K562 (cell line): ENCODE results near the gene MYO15B. TPM values are rescaled to one million over a fixed set of nuclear protein-coding genes. Genes with fewer than 3 reads are reported as not detected.

Source experiments
- ATAC-seq: fragments of 200-7000 bp; cut with Tn5 transposase; 3 replicates; pipeline ENCODE4 v1.9.1; 2020; ENCODE audit warnings: moderate library complexity
- BruUV-seq: library from RNA; stranded (reverse); fragments of 400-500 nt; replicated peaks from 2 replicates; lab custom pipeline; 2021; lab: Mats Ljungman, UMichigan
- CTCF ChIA-PET: fragments of 300-600 bp; formaldehyde crosslinking; extraction: SDS; loops from one replicate; lab custom pipeline; 2021; ENCODE audit warnings: low intra/inter-chr PET ratio; lab: Yijun Ruan, JAX
- POLR2A ChIA-PET: fragments of 300-600, 350-650 bp; sonication (Branson Sonifier 250); formaldehyde crosslinking; extraction: SDS; loops from one replicate; lab custom pipeline; 2021; ENCODE audit warnings: antibody characterized with exemption, inconsistent platforms; lab: Yijun Ruan, JAX
- DNase-seq, 4 experiments: peaks; one replicate each; pipeline versions ENCODE4 v3.0.0 to v3.0.0-alpha.2; 2011 to 2018; ENCODE audit warnings: low spot score in 3 of 4, mixed read lengths in 3 of 4; ENCODE audit errors: extremely low read depth in 1 of 4
- FAIRE-seq: peaks from 2 replicates; lab custom pipeline; 2011; peaks lifted over from hg19 to GRCh38; lab: Jason Lieb, UNC
- H2AFZ ChIP-seq: 2 replicates; pipeline ENCODE4 v1.6.0; 2011; ENCODE audit warnings: low read depth, low read length, control low read depth, inconsistent platforms
- H3K27ac ChIP-seq: fragments of 200-600 bp; 3 replicates; pipeline ENCODE4 v1.8.0; 2011; ENCODE audit warnings: low read depth, mild to moderate bottlenecking, control low read depth, inconsistent platforms, low read length, moderate library complexity, mixed read lengths; ENCODE audit errors: extremely low read depth
- H3K27me3 ChIP-seq, 2 experiments: fragments of 300-600 bp in 1 of 2; 2 replicates in 1 of 2; 3 replicates in 1 of 2; pipeline versions ENCODE4 v1.6.0 to v1.8.0; 2011; ENCODE audit warnings: inconsistent platforms in 2 of 2, low read length in 2 of 2, mild to moderate bottlenecking in 1 of 2, mixed read lengths in 1 of 2, moderate library complexity in 1 of 2; ENCODE audit not compliant: control insufficient read depth in 2 of 2, insufficient read depth in 2 of 2
- H3K36me3 ChIP-seq: fragments of 300-600 bp; 3 replicates; pipeline ENCODE4 v1.8.0; 2011; ENCODE audit warnings: mild to moderate bottlenecking, low read length, inconsistent platforms; ENCODE audit not compliant: control insufficient read depth, insufficient read depth
- H3K4me1 ChIP-seq, 2 experiments: fragments of 200-600 bp in 1 of 2; replicated peaks in 1 of 2; 2 replicates in 1 of 2; 3 replicates in 1 of 2; pipeline versions ENCODE4 v1.5.1 to v1.8.0; 2011; ENCODE audit warnings: inconsistent platforms in 2 of 2, low read length in 2 of 2, mild to moderate bottlenecking in 1 of 2, mixed read lengths in 1 of 2, moderate library complexity in 1 of 2; ENCODE audit not compliant: control insufficient read depth in 2 of 2, insufficient read depth in 2 of 2
- H3K4me2 ChIP-seq: 2 replicates; pipeline ENCODE4 v1.6.1; 2011; ENCODE audit warnings: low read length, control low read depth, inconsistent platforms, mixed read lengths; ENCODE audit not compliant: insufficient read depth
- H3K4me3 ChIP-seq: fragments of 200-600 bp; sonication (generic), shearing (Covaris generic); 2 replicates; pipeline ENCODE4 v1.5.1; 2016; ENCODE audit warnings: control low read depth, inconsistent platforms
- H3K79me2 ChIP-seq: fragments of 200-600 bp; 3 replicates; pipeline ENCODE4 v1.8.0; 2011; ENCODE audit warnings: low read length, inconsistent platforms; ENCODE audit not compliant: control insufficient read depth, insufficient read depth
- H3K9ac ChIP-seq, 2 experiments: 2 replicates each; pipeline versions ENCODE4 v1.6.0 to v1.6.1; 2011; ENCODE audit warnings: low read depth in 2 of 2, low read length in 2 of 2, control low read depth in 1 of 2, inconsistent platforms in 1 of 2, mild to moderate bottlenecking in 1 of 2, mixed read lengths in 1 of 2; ENCODE audit not compliant: insufficient read depth in 1 of 2
- H3K9me1 ChIP-seq: one replicate; pipeline ENCODE4 v1.6.0; 2011; ENCODE audit warnings: inconsistent platforms, mild to moderate bottlenecking, low read length, moderate library complexity; ENCODE audit not compliant: control insufficient read depth, insufficient read depth
- H3K9me3 ChIP-seq: replicated peaks from 2 replicates; pipeline ENCODE4 v1.5.1; 2011; ENCODE audit warnings: low read depth, low read length, inconsistent platforms; ENCODE audit not compliant: control insufficient read depth, insufficient read depth
- H4K20me1 ChIP-seq: replicated peaks from 2 replicates; pipeline ENCODE4 v1.6.1; 2011; ENCODE audit warnings: low read length, inconsistent platforms, mixed read lengths; ENCODE audit not compliant: control insufficient read depth, insufficient read depth
- AFF1 ChIP-seq, 2 experiments: fragments of 450-650 bp; IDR thresholded peaks; 2 replicates each; pipeline ENCODE4 v1.6.1; 2018; ENCODE audit warnings: mild to moderate bottlenecking in 2 of 2, low read depth in 1 of 2; ENCODE audit not compliant: partially characterized antibody in 2 of 2
- DACH1 ChIP-seq: fragments of 450-650 bp; IDR thresholded peaks from 2 replicates; pipeline ENCODE4 v1.6.1; 2018; ENCODE audit not compliant: partially characterized antibody
- ETV6 ChIP-seq, 3 experiments: fragments of 150-350 bp in 1 of 3; sonication (generic) in 1 of 3; formaldehyde crosslinking in 1 of 3; IDR thresholded peaks; 2 replicates each; pipeline versions ENCODE4 v1.6.1 to v1.8.0; 2014 to 2022; ENCODE audit warnings: borderline replicate concordance in 2 of 3, low read depth in 2 of 3, antibody characterized with exemption in 1 of 3, low read length in 1 of 3, mild to moderate bottlenecking in 1 of 3, missing genetic modification reagents in 1 of 3
- HDAC2 ChIP-seq: fragments of 450-650 bp; IDR thresholded peaks from 2 replicates; pipeline ENCODE4 v1.6.1; 2016; ENCODE audit warnings: mild to moderate bottlenecking
- HNRNPLL ChIP-seq: fragments of 200-400 bp; formaldehyde crosslinking; IDR thresholded peaks from 2 replicates; pipeline ENCODE4 v1.6.1; 2017; ENCODE audit warnings: low read length, low read depth, mild to moderate bottlenecking; ENCODE audit not compliant: poor library complexity, severe bottlenecking
- JUND ChIP-seq, 2 experiments: IDR thresholded peaks; 2 replicates in 1 of 2; 3 replicates in 1 of 2; pipeline ENCODE4 v1.6.1; 2011; ENCODE audit warnings: borderline replicate concordance in 2 of 2, low read depth in 2 of 2, low read length in 2 of 2, improper control_type of control experiment in 1 of 2, missing biosample characterization in 1 of 2, missing genetic modification characterization in 1 of 2, missing genetic modification reagents in 1 of 2
- MCM7 ChIP-seq, 2 experiments: fragments of 450-650 bp; IDR thresholded peaks; 2 replicates each; pipeline ENCODE4 v1.6.1; 2016 to 2018
- TARDBP ChIP-seq: fragments of 450-650 bp; IDR thresholded peaks from 2 replicates; pipeline ENCODE4 v1.6.1; 2016
- TCFL5 ChIP-seq: fragments of 250-450 bp; sonication (Bioruptor Pico); conservative IDR thresholded peaks from 2 replicates; pipeline ENCODE4 v1.6.1; 2021; ENCODE audit warnings: mild to moderate bottlenecking, moderate library complexity, matching md5 sums
- TFAP4 ChIP-seq: sonication (generic); formaldehyde crosslinking; IDR thresholded peaks from 2 replicates; pipeline ENCODE4 v1.8.0; 2022; ENCODE audit warnings: missing genetic modification reagents, mild to moderate bottlenecking, moderate library complexity, borderline replicate concordance
- TSC22D4 ChIP-seq: fragments of 450-650 bp; IDR thresholded peaks from 2 replicates; pipeline ENCODE4 v1.6.1; 2016; ENCODE audit warnings: missing genetic modification characterization, missing biosample characterization, control low read depth
- ZNF639 ChIP-seq, 2 experiments: fragments of 200-800 bp in 1 of 2; sonication (Bioruptor generic) in 1 of 2; sonication (generic) in 1 of 2; formaldehyde crosslinking in 1 of 2; IDR thresholded peaks in 1 of 2; conservative IDR thresholded peaks in 1 of 2; 2 replicates each; pipeline versions ENCODE4 v1.5.0 to v1.6.1; 2016 to 2020; ENCODE audit warnings: missing compliant biosample characterization in 1 of 2, missing genetic modification characterization in 1 of 2, missing genetic modification reagents in 1 of 2
- WGBS: fragments of 100-300 bp; shearing (Covaris generic); methylation state at CpG from one replicate; pipeline ENCODE4 v1.1.6; 2016; ENCODE audit warnings: low coverage, mixed read lengths; ENCODE audit not compliant: insufficient coverage; ENCODE audit errors: missing lambda C conversion rate; 5-methylcytosine and 5-hydroxymethylcytosine counted together
- in situ Hi-C: fragments of 300-500 bp; cut with MboI; formaldehyde crosslinking; loops from 4 replicates; pipeline ENCODE4 v1.15.0; 2018; ENCODE audit warnings: inconsistent platforms, mixed read lengths
- intact Hi-C: fragments of 100-400 bp; cut with micrococcal nuclease; formaldehyde crosslinking; loops from 2 replicates; pipeline ENCODE4 v1.14.2; 2022
- polyA plus RNA-seq, 8 experiments: library from polyadenylated mRNA; depleted of rRNA in 4 of 8; stranded (reverse) in 5 of 8; unstranded in 3 of 8; fragments of >200 nt; fragmentation: Nextera tagmentation in 2 of 8; fragmentation: Illumina TruSeq in 1 of 8; extraction: Ambion mirVana in 2 of 8; extraction: Trizol in 1 of 8; gene quantifications; 2 replicates each; pipeline versions ENCODE4 v1.2.1 to v1.2.3, GENCODE V29; 2011 to 2014; ENCODE audit warnings: inconsistent platforms in 1 of 8, missing spikeins in 1 of 8
- total RNA-seq, 7 experiments: library from RNA; depleted of rRNA in 6 of 7; stranded (reverse); fragments of >200 nt in 6 of 7; fragmentation: Illumina TruSeq in 2 of 7; extraction: Trizol in 2 of 7; gene quantifications; 2 replicates each; pipeline versions ENCODE4 v1.2.1 to v1.2.3, GENCODE V29; 2011 to 2021; ENCODE audit warnings: low replicate concordance in 1 of 7

Gene MYO15B
- total and polyA plus RNA-seq, 9 of the 15 experiments (the other 6 are each of a cell fraction or from before 2014, with no cell fraction given), result 0.05 to 3.1 (median 0.83) TPM; not detected in 2

- TF ChIP-seq AFF1 (IDR thresholded peaks at IDR 0.05; ENCODE audit: low read depth in 1 of 2, partially characterized antibody in 2 of 2) (no peak), TSC22D4 (tag) (no peak), TFAP4 (CRISPR knock-in tag) (no peak)
Measured at GRCh38 chr17:75641343-75641742, 53.7 kb downstream of the MYO15B start (continued).

- Histone ChIP-seq H3K4me1 (peaks cover 15 to 36% of the 10 kb centered on the region in 2 experiments; a peak in 4 of 5 replicates), H3K9ac (peak overlapping the region in 1 of 2 experiments; percentile 81; a peak in 2 of 4 replicates), H3K79me2 (no peaks in the 10 kb centered on the region), H3K36me3 (peaks cover 3% of the 10 kb centered on the region; the same call in 1 of the 3 replicates), H2AFZ (no peak overlapping the region), H3K4me2 (peak overlapping the region; percentile 48), H3K27ac (no peak overlapping the region; the same call in 2 of the 3 replicates), H4K20me1 (0 out of 2 replicates have a peak, but pooled peaks cover 6% of the 10 kb centered on the region), H3K27me3 (no peaks in the 10 kb centered on the region), H3K4me3 (no peak overlapping the region), H3K9me1 (peaks cover 3% of the 10 kb centered on the region), H3K9me3 (no peaks in the 10 kb centered on the region)
- DNase-seq, result no peak
- in situ Hi-C loops, result no loop called here
- ChIA-PET CTCF (no interaction called here), POLR2A (interaction anchor here (0.5 to 3.4 kb wide), 4 partner anchors 8 to 401 kb away, joined by 3 to 15 read pairs (median 7); partner anchors contain the start of gene SMIM5)
- intact Hi-C loops, result no loop called here
- BruUV-seq, result no TSS peak
- ATAC-seq, result no peak
- FAIRE-seq, result no peak
- WGBS, result 64% methylated on average over 5 of the region's 7 CpGs
- TF ChIP-seq DACH1, result no peak
- TF ChIP-seq JUND (IDR thresholded peaks at IDR 0.05; ENCODE audit: borderline replicate concordance, low read depth, low read length), result no peak
- TF ChIP-seq JUND (tag; IDR thresholded peaks at IDR 0.05; ENCODE audit: borderline replicate concordance, low read depth, low read length), result no peak
- TF ChIP-seq TARDBP, result no peak
- no peak for TF ChIP-seq MCM7 (IDR thresholded peaks at IDR 0.05)
- no peak for TF ChIP-seq HNRNPLL
- TF ChIP-seq HDAC2, result 0 out of 2 replicates have a peak, but pooled peaks have one; percentile 16
- TF ChIP-seq TCFL5, result no peak
- TF ChIP-seq ZNF639 (CRISPR knock-in tag; conservative IDR thresholded peaks at IDR 0.05 in 1 of 2, IDR thresholded peaks at IDR 0.05 in 1 of 2), result no peak
- no peak for TF ChIP-seq ETV6 (IDR thresholded peaks at IDR 0.05; ENCODE audit: borderline replicate concordance in 1 of 2, low read depth in 2 of 2, low read length in 1 of 2)
- no peak for TF ChIP-seq ETV6 (CRISPR knock-in tag; IDR thresholded peaks at IDR 0.05; ENCODE audit: borderline replicate concordance)
Measured at GRCh38 chr17:75642182-75642783, 54.7 kb downstream of the MYO15B start.
